ENCODE results near the gene NCOA3.

Gene NCOA3

GRCh38 chr20:47680804-47681529, 179.3 kb downstream of the NCOA3 start:
- Histone ChIP-seq H3K4me2 (ENCODE audit: low read length) (no peak overlapping the region), H3K4me1 (ENCODE audit: control insufficient read depth, insufficient read depth, low read length) (no peaks in the 10 kb centered on the region), H3K36me3 (ENCODE audit: insufficient read depth, low read length) (no peaks in the 10 kb centered on the region), H3K9me3 (replicated peaks; ENCODE audit: low read length) (no peaks in the 10 kb centered on the region), H3K27me3 (ENCODE audit: control insufficient read depth, insufficient read depth, low read length) (peaks cover 22% of the 10 kb centered on the region), H3K4me3 (ENCODE audit: low read length) (no peak overlapping the region), H3K9ac (ENCODE audit: low read depth, low read length) (no peak overlapping the region)

GRCh38 chr20:47682028-47682783, 180.5 kb downstream of the NCOA3 start:
- Histone ChIP-seq H3K9me3 (replicated peaks; ENCODE audit: low read length) (no peaks in the 10 kb centered on the region), H3K36me3 (ENCODE audit: insufficient read depth, low read length) (no peaks in the 10 kb centered on the region), H3K9ac (ENCODE audit: low read depth, low read length) (no peak overlapping the region), H3K27me3 (ENCODE audit: control insufficient read depth, insufficient read depth, low read length) (peaks cover 23% of the 10 kb centered on the region), H3K4me3 (ENCODE audit: low read length) (no peak overlapping the region), H3K4me1 (ENCODE audit: control insufficient read depth, insufficient read depth, low read length) (no peaks in the 10 kb centered on the region), H3K4me2 (ENCODE audit: low read length) (no peak overlapping the region)

- H3K27me3 ChIP-seq (ENCODE audit: control insufficient read depth, insufficient read depth, low read length): peaks cover 26% of the 10 kb centered on the region
- H3K4me2 ChIP-seq (ENCODE audit: low read length): no peak overlapping the region
- no peak overlapping the region for H3K9ac ChIP-seq (ENCODE audit: low read depth, low read length)
- no peaks in the 10 kb centered on the region for H3K36me3 ChIP-seq (ENCODE audit: insufficient read depth, low read length)
- H3K4me3 ChIP-seq (ENCODE audit: low read length): no peak overlapping the region
- H3K4me1 ChIP-seq (ENCODE audit: control insufficient read depth, insufficient read depth, low read length): no peaks in the 10 kb centered on the region
- H3K9me3 ChIP-seq (replicated peaks; ENCODE audit: low read length): no peaks in the 10 kb centered on the region
Measured at GRCh38 chr20:47682916-47683315, 181.2 kb downstream of the NCOA3 start.

- H3K9me3 ChIP-seq (replicated peaks; ENCODE audit: low read length): no peaks in the 10 kb centered on the region
- H3K9ac ChIP-seq (ENCODE audit: low read depth, low read length): no peak overlapping the region
- no peaks in the 10 kb centered on the region for H3K4me1 ChIP-seq (ENCODE audit: control insufficient read depth, insufficient read depth, low read length)
- peaks cover 26% of the 10 kb centered on the region for H3K27me3 ChIP-seq (ENCODE audit: control insufficient read depth, insufficient read depth, low read length)
- no peak overlapping the region for H3K4me2 ChIP-seq (ENCODE audit: low read length)
- no peaks in the 10 kb centered on the region for H3K36me3 ChIP-seq (ENCODE audit: insufficient read depth, low read length)
- H3K4me3 ChIP-seq (ENCODE audit: low read length): no peak overlapping the region
Measured at GRCh38 chr20:47684306-47685080, 182.8 kb downstream of the NCOA3 start.

GRCh38 chr20:47686545-47686944, 184.9 kb downstream of the NCOA3 start:
- H3K9ac ChIP-seq (ENCODE audit: low read depth, low read length): no peak overlapping the region
- H3K4me1 ChIP-seq (ENCODE audit: control insufficient read depth, insufficient read depth, low read length): no peaks in the 10 kb centered on the region
- peaks cover 21% of the 10 kb centered on the region for H3K27me3 ChIP-seq (ENCODE audit: control insufficient read depth, insufficient read depth, low read length)
- no peak overlapping the region for H3K4me3 ChIP-seq (ENCODE audit: low read length)
- no peaks in the 10 kb centered on the region for H3K36me3 ChIP-seq (ENCODE audit: insufficient read depth, low read length)
- peaks cover 8% of the 10 kb centered on the region for H3K9me3 ChIP-seq (replicated peaks; ENCODE audit: low read length)
- H3K4me2 ChIP-seq (ENCODE audit: low read length): no peak overlapping the region

- peaks cover 8% of the 10 kb centered on the region for H3K9me3 ChIP-seq (replicated peaks; ENCODE audit: low read length)
- H3K4me1 ChIP-seq (ENCODE audit: control insufficient read depth, insufficient read depth, low read length): no peaks in the 10 kb centered on the region
- no peak overlapping the region for H3K9ac ChIP-seq (ENCODE audit: low read depth, low read length)
- H3K36me3 ChIP-seq (ENCODE audit: insufficient read depth, low read length): no peaks in the 10 kb centered on the region
- no peak overlapping the region for H3K4me3 ChIP-seq (ENCODE audit: low read length)
- no peak overlapping the region for H3K4me2 ChIP-seq (ENCODE audit: low read length)
- H3K27me3 ChIP-seq (ENCODE audit: control insufficient read depth, insufficient read depth, low read length): peaks cover 14% of the 10 kb centered on the region
Measured at GRCh38 chr20:47687095-47687987, 185.7 kb downstream of the NCOA3 start.

GRCh38 chr20:47688385-47689381, 187.0 kb downstream of the NCOA3 start:
- Histone ChIP-seq H3K4me3 (ENCODE audit: low read length) (no peak overlapping the region), H3K9me3 (replicated peaks; ENCODE audit: low read length) (peaks cover 12% of the 10 kb centered on the region), H3K27me3 (ENCODE audit: control insufficient read depth, insufficient read depth, low read length) (peaks cover 3% of the 10 kb centered on the region), H3K9ac (ENCODE audit: low read depth, low read length) (no peak overlapping the region), H3K4me1 (ENCODE audit: control insufficient read depth, insufficient read depth, low read length) (no peaks in the 10 kb centered on the region), H3K36me3 (ENCODE audit: insufficient read depth, low read length) (no peaks in the 10 kb centered on the region), H3K4me2 (ENCODE audit: low read length) (no peak overlapping the region)

- Histone ChIP-seq H3K9ac (ENCODE audit: low read depth, low read length) (no peak overlapping the region), H3K36me3 (ENCODE audit: insufficient read depth, low read length) (no peaks in the 10 kb centered on the region), H3K4me2 (ENCODE audit: low read length) (no peak overlapping the region), H3K9me3 (replicated peaks; ENCODE audit: low read length) (peaks cover 12% of the 10 kb centered on the region), H3K4me3 (ENCODE audit: low read length) (no peak overlapping the region), H3K27me3 (ENCODE audit: control insufficient read depth, insufficient read depth, low read length) (peaks cover 3% of the 10 kb centered on the region), H3K4me1 (ENCODE audit: control insufficient read depth, insufficient read depth, low read length) (no peaks in the 10 kb centered on the region)
Measured at GRCh38 chr20:47689731-47690130, 188.0 kb downstream of the NCOA3 start.

- peaks cover 3% of the 10 kb centered on the region for H3K27me3 ChIP-seq (ENCODE audit: control insufficient read depth, insufficient read depth, low read length)
- no peak overlapping the region for H3K4me3 ChIP-seq (ENCODE audit: low read length)
- no peaks in the 10 kb centered on the region for H3K4me1 ChIP-seq (ENCODE audit: control insufficient read depth, insufficient read depth, low read length)
- H3K4me2 ChIP-seq (ENCODE audit: low read length): no peak overlapping the region
- H3K9ac ChIP-seq (ENCODE audit: low read depth, low read length): no peak overlapping the region
- H3K9me3 ChIP-seq (replicated peaks; ENCODE audit: low read length): peaks cover 12% of the 10 kb centered on the region
- no peaks in the 10 kb centered on the region for H3K36me3 ChIP-seq (ENCODE audit: insufficient read depth, low read length)
Measured at GRCh38 chr20:47691625-47692024, 189.9 kb downstream of the NCOA3 start.
